PC-9 (cell line): Measurements from ENCODE around the gene PPP2R5B. TPM values are rescaled to one million over a fixed set of nuclear protein-coding genes. Genes with fewer than 3 reads are reported as not detected.

ENCODE experiments used
- BruUV-seq: library from RNA; stranded (reverse); fragments of 400-500 nt; replicated peaks from 2 replicates; lab custom pipeline; 2021; lab: Mats Ljungman, UMichigan
- CTCF ChIA-PET: fragments of 300-600 bp; sonication (Branson Sonifier 250); formaldehyde crosslinking; loops from one replicate; lab custom pipeline; 2022; ENCODE audit warnings: antibody characterized with exemption; lab: Charles Lee
- POLR2A ChIA-PET: fragments of 300-600 bp; sonication (Branson Sonifier 250); formaldehyde crosslinking; loops from one replicate; lab custom pipeline; 2022; ENCODE audit warnings: antibody characterized with exemption; ENCODE audit not compliant: unreplicated experiment; lab: Charles Lee
- DNase-seq, 2 experiments: peaks; one replicate each; pipeline versions ENCODE4 v3.0.0 to v3.0.0-alpha.2; 2015 to 2022; ENCODE audit warnings: mixed read lengths in 1 of 2
- H2AFZ ChIP-seq: fragments of 200-600 bp; sonication (generic); 2 replicates; pipeline ENCODE4 v1.8.1; 2017; ENCODE audit warnings: antibody characterized with exemption
- H3F3A ChIP-seq: fragments of 200-600 bp; sonication (generic); 2 replicates; pipeline ENCODE4 v1.8.1; 2017; ENCODE audit warnings: antibody characterized with exemption, mild to moderate bottlenecking, low read depth; ENCODE audit not compliant: insufficient read depth
- H3K27ac ChIP-seq: fragments of 200-600 bp; sonication (generic); 2 replicates; pipeline ENCODE4 v1.6.1; 2016; ENCODE audit warnings: mixed run types
- H3K27me3 ChIP-seq: fragments of 200-600 bp; sonication (generic); 2 replicates; pipeline ENCODE4 v1.6.1; 2016; ENCODE audit warnings: low read depth, mixed run types; ENCODE audit not compliant: insufficient read depth
- H3K36me3 ChIP-seq: fragments of 200-600 bp; sonication (generic); 2 replicates; pipeline ENCODE4 v1.6.1; 2016; ENCODE audit warnings: low read depth, mixed run types
- H3K4me1 ChIP-seq: fragments of 200-600 bp; sonication (generic); replicated peaks from 2 replicates; pipeline ENCODE4 v1.6.1; 2016; ENCODE audit warnings: mixed run types; ENCODE audit not compliant: insufficient read depth
- H3K4me2 ChIP-seq: fragments of 200-600 bp; sonication (generic); 2 replicates; pipeline ENCODE4 v1.6.1; 2017; ENCODE audit warnings: mixed run types
- H3K4me3 ChIP-seq: fragments of 200-600 bp; sonication (generic); 2 replicates; pipeline ENCODE4 v1.6.1; 2016; ENCODE audit warnings: mixed run types
- H3K79me2 ChIP-seq: fragments of 200-600 bp; sonication (generic); 2 replicates; pipeline ENCODE4 v1.6.1; 2017; ENCODE audit warnings: low read depth, mixed run types
- H3K9me2 ChIP-seq: fragments of 200-600 bp; sonication (generic); 2 replicates; pipeline ENCODE4 v1.8.1; 2017; ENCODE audit warnings: mild to moderate bottlenecking; ENCODE audit not compliant: insufficient read depth
- H3K9me3 ChIP-seq: fragments of 200-600 bp; sonication (generic); 2 replicates; pipeline ENCODE4 v1.8.1; 2016; ENCODE audit warnings: low read depth; ENCODE audit not compliant: insufficient read depth
- H4K20me1 ChIP-seq: fragments of 200-600 bp; sonication (generic); 2 replicates; pipeline ENCODE4 v1.8.1; 2017; ENCODE audit not compliant: insufficient read depth
- CTCF ChIP-seq: fragments of 200-600 bp; sonication (generic); conservative IDR thresholded peaks from 2 replicates; pipeline ENCODE4 v1.6.1; 2017; ENCODE audit warnings: mixed run types, antibody characterized with exemption, mild to moderate bottlenecking, moderate library complexity
- EZH2 ChIP-seq: fragments of 200-600 bp; sonication (generic); IDR thresholded peaks from 2 replicates; pipeline ENCODE4 v1.8.0; 2017; ENCODE audit warnings: antibody characterized with exemption, low read depth
- intact Hi-C: fragments of 100-400 bp; cut with micrococcal nuclease; formaldehyde crosslinking; loops from one replicate; pipeline ENCODE4 v1.10.0; 2022; ENCODE audit not compliant: unreplicated experiment
- total RNA-seq: library from RNA; stranded (reverse); gene quantifications from 2 replicates; pipeline ENCODE4 v1.2.3, GENCODE V29; 2021

The PPP2R5B gene
- total RNA-seq, 1 experiment from 2014 or later = 13.7 TPM

- TF ChIP-seq EZH2 (no peak), CTCF (no peak)
These were observed 26.4 kb upstream of the PPP2R5B start for GRCh38 chr11:64898076-64898445.

GRCh38 chr11:64898541-64898940 lies 25.9 kb upstream of the PPP2R5B start:
- Histone ChIP-seq H3K9me2 (no peaks in the 10 kb centered on the region), H3K4me3 (no peak overlapping the region), H4K20me1 (peaks cover 4% of the 10 kb centered on the region; the same call in 1 of the 2 replicates), H3K27ac (no peak overlapping the region), H3K4me2 (no peak overlapping the region), H3K4me1 (no peaks in the 10 kb centered on the region), H2AFZ (no peak overlapping the region), H3K27me3 (no peaks in the 10 kb centered on the region), H3K36me3 (peaks cover 3% of the 10 kb centered on the region; the same call in 1 of the 2 replicates), H3K79me2 (no peaks in the 10 kb centered on the region), H3K9me3 (no peaks in the 10 kb centered on the region), H3F3A (peaks cover 12% of the 10 kb centered on the region; the same call in 1 of the 2 replicates)
- CTCF ChIA-PET = no interaction called here
- no peak for DNase-seq
- TF ChIP-seq CTCF = no peak
- TF ChIP-seq EZH2 = no peak
- no TSS peak for BruUV-seq
- POLR2A ChIA-PET = interaction anchor here (0.7 kb wide), 1 partner anchor 200 kb away, joined by 4 read pairs; no protein-coding TSS in a partner anchor
- intact Hi-C loops = no loop called here

More at GRCh38 chr11:64898076-64898445, 26.4 kb upstream of the PPP2R5B start:
- peaks cover 3% of the 10 kb centered on the region; the same call in 1 of the 2 replicates for H3K36me3 ChIP-seq
- H3K4me1 ChIP-seq = no peaks in the 10 kb centered on the region
- POLR2A ChIA-PET = no interaction called here
- no peak overlapping the region for H2AFZ ChIP-seq
- H3K9me3 ChIP-seq = no peaks in the 10 kb centered on the region
- no peaks in the 10 kb centered on the region for H3K79me2 ChIP-seq
- CTCF ChIA-PET = no interaction called here
- H3K9me2 ChIP-seq = no peaks in the 10 kb centered on the region
- H4K20me1 ChIP-seq = peaks cover 4% of the 10 kb centered on the region; the same call in 1 of the 2 replicates
- H3K4me3 ChIP-seq = no peak overlapping the region
- H3K27me3 ChIP-seq = no peaks in the 10 kb centered on the region
- no peak overlapping the region for H3K27ac ChIP-seq
- H3K4me2 ChIP-seq = no peak overlapping the region
- peaks cover 12% of the 10 kb centered on the region; the same call in 1 of the 2 replicates for H3F3A ChIP-seq
- no TSS peak for BruUV-seq
- intact Hi-C loops = no loop called here
- no peak for DNase-seq

- DNase-seq = no peak
- Histone ChIP-seq H3K79me2 (no peaks in the 10 kb centered on the region), H2AFZ (no peak overlapping the region), H3K4me2 (no peak overlapping the region), H3K9me2 (no peaks in the 10 kb centered on the region), H3K4me3 (no peak overlapping the region), H3K36me3 (peaks cover 6% of the 10 kb centered on the region; the same call in 1 of the 2 replicates), H3K27ac (no peak overlapping the region), H3K27me3 (no peaks in the 10 kb centered on the region), H3K4me1 (no peaks in the 10 kb centered on the region), H3F3A (peaks cover 12% of the 10 kb centered on the region; the same call in 1 of the 2 replicates), H4K20me1 (peaks cover 4% of the 10 kb centered on the region; the same call in 1 of the 2 replicates), H3K9me3 (no peaks in the 10 kb centered on the region)
- ChIA-PET POLR2A (no interaction called here), CTCF (no interaction called here)
- intact Hi-C loops = no loop called here
- BruUV-seq = no TSS peak
- no peak for TF ChIP-seq CTCF
- TF ChIP-seq EZH2 = no peak
These were observed 24.2 kb upstream of the PPP2R5B start for GRCh38 chr11:64900263-64900678.
